ENCODE measurements around the gene TRIL.

DNA sequence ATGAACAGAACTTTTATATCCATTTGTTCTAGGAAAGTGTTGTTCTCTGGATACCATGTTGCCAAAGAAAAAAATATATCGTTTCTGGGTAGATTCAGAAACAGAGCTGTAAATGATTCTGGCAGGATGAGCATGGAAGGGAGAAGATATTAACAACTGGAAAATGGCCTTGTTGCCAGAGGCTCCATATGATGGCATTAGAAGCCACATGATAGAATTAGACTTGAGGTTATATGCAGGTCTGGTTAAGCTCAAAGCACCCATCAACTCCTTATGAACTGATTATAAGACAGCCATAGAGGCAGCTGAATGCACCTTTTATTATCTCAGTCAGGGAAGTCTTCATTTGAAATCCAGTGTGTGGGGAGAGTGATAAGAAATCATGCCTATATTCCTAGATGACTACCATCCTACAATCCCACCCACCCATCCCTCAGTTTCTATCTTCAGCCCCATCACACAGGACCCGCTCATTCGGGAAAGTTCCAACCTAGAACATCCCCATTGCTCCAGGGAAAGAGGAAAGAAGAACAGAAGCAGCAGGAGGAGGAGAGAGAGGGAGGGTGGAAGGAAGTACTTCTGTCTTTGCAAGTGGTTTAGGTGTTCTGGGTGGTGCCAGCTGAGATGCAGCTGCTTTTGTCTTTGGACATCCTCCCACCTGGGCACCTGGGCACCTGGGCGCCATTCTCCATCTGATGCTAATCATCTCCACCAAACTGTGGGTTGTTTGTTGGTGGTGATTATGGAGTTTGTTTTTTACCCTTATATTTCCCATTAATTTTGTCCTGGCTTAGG is 25.5 kb upstream of the TRIL start:
- no peak for TF ChIP-seq POLR2A (IDR thresholded peaks at IDR 0.05)
- TF ChIP-seq, protein P1, sequence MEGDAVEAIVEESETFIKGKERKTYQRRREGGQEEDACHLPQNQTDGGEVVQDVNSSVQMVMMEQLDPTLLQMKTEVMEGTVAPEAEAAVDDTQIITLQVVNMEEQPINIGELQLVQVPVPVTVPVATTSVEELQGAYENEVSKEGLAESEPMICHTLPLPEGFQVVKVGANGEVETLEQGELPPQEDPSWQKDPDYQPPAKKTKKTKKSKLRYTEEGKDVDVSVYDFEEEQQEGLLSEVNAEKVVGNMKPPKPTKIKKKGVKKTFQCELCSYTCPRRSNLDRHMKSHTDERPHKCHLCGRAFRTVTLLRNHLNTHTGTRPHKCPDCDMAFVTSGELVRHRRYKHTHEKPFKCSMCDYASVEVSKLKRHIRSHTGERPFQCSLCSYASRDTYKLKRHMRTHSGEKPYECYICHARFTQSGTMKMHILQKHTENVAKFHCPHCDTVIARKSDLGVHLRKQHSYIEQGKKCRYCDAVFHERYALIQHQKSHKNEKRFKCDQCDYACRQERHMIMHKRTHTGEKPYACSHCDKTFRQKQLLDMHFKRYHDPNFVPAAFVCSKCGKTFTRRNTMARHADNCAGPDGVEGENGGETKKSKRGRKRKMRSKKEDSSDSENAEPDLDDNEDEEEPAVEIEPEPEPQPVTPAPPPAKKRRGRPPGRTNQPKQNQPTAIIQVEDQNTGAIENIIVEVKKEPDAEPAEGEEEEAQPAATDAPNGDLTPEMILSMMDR (IDR thresholded peaks at IDR 0.05) = no peak
